ENCODE data around the gene AMTN.
A peak's percentile ranks its signal among the peaks of the same experiment; 100 is the strongest.
"Not testable (repeated sequence)": the region's sequence is repeated elsewhere in the genome, so short reads cannot be mapped to it uniquely, and the experiment has no call there.

The AMTN gene

GRCh38 chr4:70501838-70502237 is 16.5 kb upstream of the AMTN start:
- H3K4me3 ChIP-seq (ENCODE audit: low read depth, low read length); POLR2A ChIA-PET; H3K27ac ChIP-seq (ENCODE audit: extremely low read depth, low read depth, low read length); H3K9me3 ChIP-seq (ENCODE audit: control insufficient read depth, insufficient read depth, low read depth, low read length); H3K36me3 ChIP-seq (ENCODE audit: control insufficient read depth in 2 of 2, insufficient read depth in 1 of 2, low read length in 2 of 2); H3K4me1 ChIP-seq (ENCODE audit: control insufficient read depth, insufficient read depth, low read length): not testable (repeated sequence)
- CTCF ChIA-PET, result interaction anchor here (1.5 kb wide), 1 partner anchor 58 kb away, joined by 4 read pairs; no protein-coding TSS in a partner anchor
- TF ChIP-seq, protein P1, sequence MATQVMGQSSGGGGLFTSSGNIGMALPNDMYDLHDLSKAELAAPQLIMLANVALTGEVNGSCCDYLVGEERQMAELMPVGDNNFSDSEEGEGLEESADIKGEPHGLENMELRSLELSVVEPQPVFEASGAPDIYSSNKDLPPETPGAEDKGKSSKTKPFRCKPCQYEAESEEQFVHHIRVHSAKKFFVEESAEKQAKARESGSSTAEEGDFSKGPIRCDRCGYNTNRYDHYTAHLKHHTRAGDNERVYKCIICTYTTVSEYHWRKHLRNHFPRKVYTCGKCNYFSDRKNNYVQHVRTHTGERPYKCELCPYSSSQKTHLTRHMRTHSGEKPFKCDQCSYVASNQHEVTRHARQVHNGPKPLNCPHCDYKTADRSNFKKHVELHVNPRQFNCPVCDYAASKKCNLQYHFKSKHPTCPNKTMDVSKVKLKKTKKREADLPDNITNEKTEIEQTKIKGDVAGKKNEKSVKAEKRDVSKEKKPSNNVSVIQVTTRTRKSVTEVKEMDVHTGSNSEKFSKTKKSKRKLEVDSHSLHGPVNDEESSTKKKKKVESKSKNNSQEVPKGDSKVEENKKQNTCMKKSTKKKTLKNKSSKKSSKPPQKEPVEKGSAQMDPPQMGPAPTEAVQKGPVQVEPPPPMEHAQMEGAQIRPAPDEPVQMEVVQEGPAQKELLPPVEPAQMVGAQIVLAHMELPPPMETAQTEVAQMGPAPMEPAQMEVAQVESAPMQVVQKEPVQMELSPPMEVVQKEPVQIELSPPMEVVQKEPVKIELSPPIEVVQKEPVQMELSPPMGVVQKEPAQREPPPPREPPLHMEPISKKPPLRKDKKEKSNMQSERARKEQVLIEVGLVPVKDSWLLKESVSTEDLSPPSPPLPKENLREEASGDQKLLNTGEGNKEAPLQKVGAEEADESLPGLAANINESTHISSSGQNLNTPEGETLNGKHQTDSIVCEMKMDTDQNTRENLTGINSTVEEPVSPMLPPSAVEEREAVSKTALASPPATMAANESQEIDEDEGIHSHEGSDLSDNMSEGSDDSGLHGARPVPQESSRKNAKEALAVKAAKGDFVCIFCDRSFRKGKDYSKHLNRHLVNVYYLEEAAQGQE (tag by site-specific recombination; IDR thresholded peaks at IDR 0.05), result peak; percentile 92

GRCh38 chr4:70504733-70505132 is 13.6 kb upstream of the AMTN start:
- ChIA-PET POLR2A (no interaction called here), CTCF (interaction anchor here (0.6 to 1.3 kb wide), 11 partner anchors 14 to 912 kb away, joined by 3 to 4 read pairs (median 4); partner anchors contain the start of gene OPRPN)
- no peaks in the 10 kb centered on the region for H3K4me1 ChIP-seq (ENCODE audit: control insufficient read depth, insufficient read depth, low read length)
- no peak for TF ChIP-seq ZNF510 (tag by site-specific recombination; IDR thresholded peaks at IDR 0.05; ENCODE audit: insufficient replicate concordance)
- TF ChIP-seq ZNF548 (tag by site-specific recombination; IDR thresholded peaks at IDR 0.05), result no peak
- no peak for TF ChIP-seq ZBTB17 (tag by site-specific recombination; IDR thresholded peaks at IDR 0.05)
- TF ChIP-seq ZNF596 (tag by site-specific recombination; IDR thresholded peaks at IDR 0.05), result no peak
- no peak for TF ChIP-seq ZNF148 (tag by site-specific recombination; IDR thresholded peaks at IDR 0.05; ENCODE audit: borderline replicate concordance)
- no peak for TF ChIP-seq ZNF518A (tag by site-specific recombination; conservative IDR thresholded peaks at IDR 0.05; ENCODE audit: low read depth)
- no peak for TF ChIP-seq ZNF580 (tag by site-specific recombination; IDR thresholded peaks at IDR 0.05)
- TF ChIP-seq ZNF514 (tag by site-specific recombination; IDR thresholded peaks at IDR 0.05), result no peak
- TF ChIP-seq, protein P2, sequence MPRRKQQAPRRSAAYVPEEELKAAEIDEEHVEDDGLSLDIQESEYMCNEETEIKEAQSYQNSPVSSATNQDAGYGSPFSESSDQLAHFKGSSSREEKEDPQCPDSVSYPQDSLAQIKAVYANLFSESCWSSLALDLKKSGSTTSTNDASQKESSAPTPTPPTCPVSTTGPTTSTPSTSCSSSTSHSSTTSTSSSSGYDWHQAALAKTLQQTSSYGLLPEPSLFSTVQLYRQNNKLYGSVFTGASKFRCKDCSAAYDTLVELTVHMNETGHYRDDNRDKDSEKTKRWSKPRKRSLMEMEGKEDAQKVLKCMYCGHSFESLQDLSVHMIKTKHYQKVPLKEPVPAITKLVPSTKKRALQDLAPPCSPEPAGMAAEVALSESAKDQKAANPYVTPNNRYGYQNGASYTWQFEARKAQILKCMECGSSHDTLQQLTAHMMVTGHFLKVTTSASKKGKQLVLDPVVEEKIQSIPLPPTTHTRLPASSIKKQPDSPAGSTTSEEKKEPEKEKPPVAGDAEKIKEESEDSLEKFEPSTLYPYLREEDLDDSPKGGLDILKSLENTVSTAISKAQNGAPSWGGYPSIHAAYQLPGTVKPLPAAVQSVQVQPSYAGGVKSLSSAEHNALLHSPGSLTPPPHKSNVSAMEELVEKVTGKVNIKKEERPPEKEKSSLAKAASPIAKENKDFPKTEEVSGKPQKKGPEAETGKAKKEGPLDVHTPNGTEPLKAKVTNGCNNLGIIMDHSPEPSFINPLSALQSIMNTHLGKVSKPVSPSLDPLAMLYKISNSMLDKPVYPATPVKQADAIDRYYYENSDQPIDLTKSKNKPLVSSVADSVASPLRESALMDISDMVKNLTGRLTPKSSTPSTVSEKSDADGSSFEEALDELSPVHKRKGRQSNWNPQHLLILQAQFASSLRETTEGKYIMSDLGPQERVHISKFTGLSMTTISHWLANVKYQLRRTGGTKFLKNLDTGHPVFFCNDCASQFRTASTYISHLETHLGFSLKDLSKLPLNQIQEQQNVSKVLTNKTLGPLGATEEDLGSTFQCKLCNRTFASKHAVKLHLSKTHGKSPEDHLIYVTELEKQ (tag by site-specific recombination; IDR thresholded peaks at IDR 0.05; ENCODE audit: borderline replicate concordance), result no peak
- no peak for TF ChIP-seq TCF7L2 (IDR thresholded peaks at IDR 0.05; ENCODE audit: borderline replicate concordance, low read depth, low read length)
- no peaks in the 10 kb centered on the region for H3K9me3 ChIP-seq (ENCODE audit: control insufficient read depth, insufficient read depth, low read depth, low read length)
- H3K27ac ChIP-seq (ENCODE audit: extremely low read depth, low read depth, low read length), result no peak overlapping the region
- no peaks in the 10 kb centered on the region for H3K36me3 ChIP-seq (ENCODE audit: control insufficient read depth in 2 of 2, insufficient read depth in 1 of 2, low read length in 2 of 2)
- no peak overlapping the region for H3K4me3 ChIP-seq (ENCODE audit: low read depth, low read length)
